GM12891 (cell line): ENCODE data around the gene GAS7.
A peak's percentile ranks its signal among the peaks of the same experiment; 100 is the strongest.

Experiments used
- DNase-seq: peaks from one replicate; pipeline ENCODE4 v3.0.0; 2011; ENCODE audit warnings: low spot score; ENCODE audit not compliant: insufficient read length
- FAIRE-seq: peaks from 2 replicates; lab custom pipeline; 2011; peaks lifted over from hg19 to GRCh38; lab: Jason Lieb, UNC
- PAX5 ChIP-seq: IDR thresholded peaks from 2 replicates; pipeline ENCODE4 v1.6.1; 2011; ENCODE audit warnings: low read length, moderate library complexity, mild to moderate bottlenecking; ENCODE audit not compliant: insufficient read depth, severe bottlenecking
- POLR2A ChIP-seq: IDR thresholded peaks from 2 replicates; pipeline ENCODE4 v1.6.1; 2011; ENCODE audit warnings: low read depth, low read length, control low read depth
- POLR2AphosphoS5 ChIP-seq: IDR thresholded peaks from 2 replicates; pipeline ENCODE4 v1.6.1; 2011; ENCODE audit warnings: low read depth, low read length, control low read depth
- POU2F2 ChIP-seq: IDR thresholded peaks from 2 replicates; pipeline ENCODE4 v1.6.1; 2011; ENCODE audit warnings: low read depth, mild to moderate bottlenecking, control low read depth, low read length, moderate library complexity
- SPI1 ChIP-seq: IDR thresholded peaks from 2 replicates; pipeline ENCODE4 v1.6.1; 2011; ENCODE audit warnings: low read depth, low read length, control low read depth
- TAF1 ChIP-seq: IDR thresholded peaks from 2 replicates; pipeline ENCODE4 v1.6.1; 2011; ENCODE audit warnings: low read depth, low read length, control low read depth

GAS7 gene

DNA sequence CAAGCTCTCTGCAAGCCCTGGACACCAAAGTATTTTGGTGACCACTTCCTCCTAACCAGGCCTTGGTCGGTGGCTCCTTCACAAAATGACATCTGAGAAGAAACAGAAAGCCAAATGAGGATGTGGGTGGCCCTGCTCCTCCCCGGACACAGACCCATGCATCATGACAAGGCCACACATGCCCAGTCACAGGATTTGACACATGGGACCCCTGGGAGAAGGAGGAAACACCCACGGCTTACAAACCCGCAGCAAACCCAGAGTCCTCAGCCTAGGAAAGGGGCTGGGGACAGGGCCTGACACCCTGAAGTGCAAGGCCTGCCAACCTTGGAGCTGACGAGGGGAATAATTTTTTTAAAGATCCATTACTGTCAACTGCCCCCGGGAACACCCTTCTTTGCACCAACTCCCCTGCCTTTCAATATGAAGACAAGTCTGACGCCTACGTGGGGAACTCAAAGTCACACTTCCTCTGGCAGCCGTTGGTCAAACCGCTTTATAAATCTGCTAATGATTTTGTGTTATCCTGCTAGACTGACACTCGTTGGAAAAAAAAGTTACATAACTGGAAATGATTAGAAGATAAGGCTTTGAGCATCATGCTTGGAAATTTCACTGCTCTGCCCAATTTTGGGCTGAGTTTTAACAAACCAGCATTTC, 41.3 kb downstream of the GAS7 start:
- FAIRE-seq: peak; percentile 81

DNA sequence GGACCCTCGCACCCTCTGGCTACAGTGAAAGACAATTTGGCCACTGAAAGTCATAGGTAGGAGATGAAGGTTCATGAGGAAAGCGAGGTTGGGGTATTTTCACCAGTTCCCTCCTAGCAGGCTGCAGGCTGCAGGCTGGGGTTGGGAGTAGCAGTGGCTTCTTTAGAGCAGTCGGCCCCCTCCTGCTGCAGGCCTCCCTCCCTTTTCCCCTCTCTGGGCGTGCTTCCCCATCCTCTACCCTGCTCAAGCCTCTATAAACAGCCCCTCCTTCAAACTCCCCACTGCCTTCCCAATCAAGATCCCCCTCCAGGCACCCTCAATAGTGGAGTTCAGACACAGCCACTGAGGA, 41.8 kb downstream of the GAS7 start:
- no peak for DNase-seq
- TF ChIP-seq POLR2A (no peak), POU2F2 (no peak), SPI1 (no peak), POLR2AphosphoS5 (no peak), PAX5 (no peak), TAF1 (no peak)
- FAIRE-seq: no peak

More for the DNA sequence above, 41.3 kb downstream of the GAS7 start:
- peak; percentile 46 for DNase-seq
- peak; percentile 56; the same call in 1 of the 2 replicates for TF ChIP-seq POLR2A
- TF ChIP-seq SPI1: peak; percentile 86
- TF ChIP-seq PAX5: no peak
- no peak for TF ChIP-seq POLR2AphosphoS5
- TF ChIP-seq TAF1: peak; percentile 31; the same call in 1 of the 2 replicates
- TF ChIP-seq POU2F2: peak; percentile 59; the same call in 1 of the 2 replicates

DNA sequence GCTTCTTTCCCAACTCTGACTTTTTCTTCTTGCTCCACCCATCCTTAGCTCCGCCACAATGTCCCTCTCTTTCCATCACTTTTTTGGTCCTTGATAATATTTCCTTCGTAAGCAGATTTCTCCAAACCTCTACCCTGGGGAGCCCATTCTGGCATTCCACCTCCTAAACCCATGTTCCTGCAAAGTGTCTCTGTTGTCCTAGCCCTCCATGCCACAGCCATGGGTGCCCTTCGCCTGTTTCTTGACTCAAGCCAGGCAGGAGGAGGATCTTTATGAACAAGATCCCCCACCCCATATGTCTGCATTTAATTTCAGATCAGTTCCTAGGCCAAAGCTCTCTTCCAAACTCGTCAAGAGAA, 42.4 kb downstream of the GAS7 start:
- TF ChIP-seq POLR2AphosphoS5: no peak
- TF ChIP-seq TAF1: no peak
- no peak for TF ChIP-seq POLR2A
- TF ChIP-seq POU2F2: no peak
- no peak for TF ChIP-seq SPI1
- FAIRE-seq: no peak
- no peak for DNase-seq

DNA sequence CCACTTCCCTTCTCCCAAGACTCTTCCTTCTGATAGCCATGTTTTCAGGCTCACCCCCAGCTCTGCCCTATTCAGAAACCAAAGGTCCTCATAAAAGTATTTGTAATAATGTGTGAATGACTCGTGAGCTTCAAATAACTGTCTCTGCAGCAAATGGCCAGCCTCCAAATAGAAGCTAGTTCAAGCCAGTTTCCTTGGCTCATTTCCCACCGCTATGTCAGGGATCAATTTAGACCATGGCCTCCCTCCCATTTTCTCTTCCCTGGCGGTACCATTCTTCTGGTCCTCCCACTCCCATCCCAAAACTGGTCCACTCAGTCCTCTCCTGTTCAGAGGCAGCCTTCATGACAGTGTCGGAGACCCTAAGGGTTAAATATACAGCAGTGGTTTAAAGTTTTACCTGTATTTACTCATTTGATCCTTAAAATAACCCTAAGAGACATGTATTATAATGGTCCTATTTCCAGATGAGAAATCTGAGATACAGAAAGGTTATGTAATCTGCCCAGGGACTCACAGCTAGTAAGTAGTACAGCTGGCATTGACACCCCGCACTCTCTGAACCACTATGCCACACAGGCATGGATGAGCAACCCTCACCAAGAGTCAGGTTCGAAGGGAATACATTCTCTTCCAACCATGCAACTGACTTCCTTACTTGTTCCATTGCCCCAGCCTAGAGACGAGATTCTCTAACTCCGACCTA, 42.9 kb downstream of the GAS7 start:
- TF ChIP-seq PAX5 (no peak), POLR2AphosphoS5 (no peak), POU2F2 (no peak), TAF1 (no peak), POLR2A (no peak), SPI1 (no peak)
- FAIRE-seq (no peak), DNase-seq (no peak)

DNA sequence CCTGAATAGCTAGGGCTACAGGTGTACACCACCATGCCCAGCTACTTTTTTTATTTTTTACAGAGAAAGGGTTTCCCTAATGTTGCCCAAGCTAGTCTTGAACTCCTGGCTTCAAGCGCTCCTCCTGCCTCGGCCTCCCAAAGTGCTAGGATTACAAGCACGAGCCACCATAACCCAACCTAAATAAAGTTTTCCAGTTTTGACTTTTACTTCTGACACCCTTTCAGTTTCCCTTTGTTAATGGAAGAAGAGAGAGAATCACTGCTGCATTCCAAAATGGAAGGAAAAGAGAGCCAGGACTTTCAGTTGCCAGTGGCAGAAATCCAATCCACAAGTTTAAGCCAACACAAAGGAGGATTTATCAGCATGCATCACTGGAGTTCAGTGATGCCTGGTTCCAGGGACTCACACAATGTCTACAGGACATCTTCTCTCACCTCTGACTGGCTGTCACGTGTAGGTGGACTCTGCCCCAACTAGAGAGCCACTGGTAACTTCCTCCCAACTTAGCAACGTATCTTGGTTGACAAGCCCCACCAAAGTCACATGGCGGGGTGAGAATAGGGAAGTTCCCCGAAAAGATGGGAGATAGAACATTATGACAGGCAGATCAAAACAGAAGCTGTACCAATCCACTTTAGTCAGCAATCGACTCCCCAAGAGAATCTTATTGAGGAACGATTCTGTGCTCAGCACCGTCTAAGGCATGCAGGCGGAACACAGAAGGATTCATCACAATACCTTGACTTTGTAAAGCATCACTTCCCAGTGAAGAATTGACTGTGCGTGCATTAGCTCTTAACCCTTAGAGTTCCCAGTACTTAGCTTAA, 46.5 kb downstream of the GAS7 start:
- no peak for TF ChIP-seq TAF1
- TF ChIP-seq POU2F2: no peak
- TF ChIP-seq POLR2AphosphoS5: no peak
- no peak for TF ChIP-seq SPI1
- TF ChIP-seq PAX5: peak; percentile 30
- TF ChIP-seq POLR2A: no peak
- peak; percentile 58 for FAIRE-seq
- DNase-seq: no peak

DNA sequence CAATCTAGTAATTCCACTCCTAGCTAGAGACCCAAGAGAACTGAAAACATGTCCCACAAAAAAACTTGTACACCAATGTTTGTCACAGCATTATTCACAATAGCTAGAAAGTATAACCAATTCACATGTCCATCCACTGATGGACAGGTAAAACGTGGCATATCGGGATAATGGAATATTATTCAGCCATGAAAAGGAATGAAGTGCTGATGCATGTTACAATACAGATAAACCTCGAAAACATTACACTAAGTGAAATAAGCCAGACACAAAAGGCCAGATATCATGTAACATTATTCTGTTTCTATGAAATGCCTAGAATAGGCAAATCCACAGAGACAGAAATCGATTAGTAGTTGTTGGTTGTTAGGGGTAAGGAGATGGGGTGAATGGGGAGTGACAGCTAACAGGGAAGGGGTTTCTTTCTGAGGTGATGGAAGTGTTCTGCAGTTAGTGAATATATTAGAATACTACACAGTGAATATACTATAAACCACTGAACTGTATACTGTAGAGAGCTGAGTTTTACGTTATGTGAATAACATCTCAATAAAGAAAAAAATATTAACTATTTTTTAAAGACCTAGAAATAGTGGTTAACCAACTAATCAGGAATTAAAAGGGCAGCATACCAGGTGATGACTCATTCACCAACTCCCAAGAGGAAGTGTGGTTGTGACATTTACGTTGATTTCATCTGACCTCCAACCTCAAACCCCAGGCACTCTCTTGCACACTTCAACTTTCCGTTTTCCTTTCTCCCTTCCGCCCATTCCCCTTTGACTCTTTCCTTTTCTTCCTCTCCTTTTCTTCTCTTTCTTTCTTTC, 48.6 kb downstream of the GAS7 start:
- peak; percentile 97 for FAIRE-seq
- no peak for TF ChIP-seq TAF1
- peak; percentile 73 for TF ChIP-seq POU2F2
- peak; percentile 96 for TF ChIP-seq SPI1
- TF ChIP-seq PAX5: no peak
- no peak for TF ChIP-seq POLR2A
- no peak for TF ChIP-seq POLR2AphosphoS5
- peak; percentile 40 for DNase-seq

DNA sequence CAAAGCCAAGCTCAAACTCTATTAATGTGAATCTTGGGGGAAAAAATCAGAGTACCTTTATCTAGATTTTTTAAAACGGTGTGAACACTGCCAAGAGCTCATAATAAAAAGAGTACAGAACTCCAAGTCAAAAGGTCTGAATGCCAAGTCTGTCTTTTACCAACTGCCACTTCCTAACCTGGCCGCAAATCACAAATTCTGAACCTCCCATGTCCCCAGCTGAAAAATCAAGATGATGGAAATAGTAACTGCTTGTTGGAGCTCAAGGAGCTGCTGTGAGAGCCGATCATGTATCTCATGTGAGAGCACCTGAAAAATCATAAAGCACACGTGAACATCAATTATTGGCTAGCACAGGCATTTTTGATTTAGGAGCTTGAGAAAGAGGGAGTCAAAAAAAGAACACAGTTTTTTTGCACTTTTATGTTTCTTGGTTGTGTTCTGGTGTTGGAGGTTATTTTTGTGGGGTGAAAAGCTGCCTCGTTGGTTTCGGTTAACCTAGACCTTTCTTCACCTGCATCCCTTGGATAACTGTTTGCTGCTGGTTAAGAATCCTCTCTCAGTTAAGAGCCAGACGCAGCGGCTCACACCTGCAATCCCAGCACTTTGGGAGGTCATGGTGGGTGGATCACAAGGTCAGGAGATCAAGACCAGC, 50.5 kb downstream of the GAS7 start:
- DNase-seq (no peak), FAIRE-seq (peak; percentile 54)
- no peak for TF ChIP-seq SPI1
- TF ChIP-seq TAF1: no peak
- no peak for TF ChIP-seq POU2F2
- no peak for TF ChIP-seq PAX5
- no peak for TF ChIP-seq POLR2A
- TF ChIP-seq POLR2AphosphoS5: no peak

GRCh38 chr17:10147040-10147439, 51.4 kb downstream of the GAS7 start:
- no peak for FAIRE-seq
- TF ChIP-seq SPI1 (no peak), POLR2AphosphoS5 (no peak), PAX5 (no peak), TAF1 (no peak), POU2F2 (no peak), POLR2A (no peak)
- no peak for DNase-seq
